NCI-H524 treated with DMSO at 0.1 percent for 48 hours (cell line): Measurements from ENCODE around the gene REXO4.

Experiments used
- DNase-seq: peaks from one replicate; lab custom pipeline; 2025; lab: John Stamatoyannopoulos, UW

The REXO4 gene

GRCh38 chr9:133367221-133367620 lies 50.6 kb downstream of the REXO4 start:
- DNase-seq: no peak

DNA sequence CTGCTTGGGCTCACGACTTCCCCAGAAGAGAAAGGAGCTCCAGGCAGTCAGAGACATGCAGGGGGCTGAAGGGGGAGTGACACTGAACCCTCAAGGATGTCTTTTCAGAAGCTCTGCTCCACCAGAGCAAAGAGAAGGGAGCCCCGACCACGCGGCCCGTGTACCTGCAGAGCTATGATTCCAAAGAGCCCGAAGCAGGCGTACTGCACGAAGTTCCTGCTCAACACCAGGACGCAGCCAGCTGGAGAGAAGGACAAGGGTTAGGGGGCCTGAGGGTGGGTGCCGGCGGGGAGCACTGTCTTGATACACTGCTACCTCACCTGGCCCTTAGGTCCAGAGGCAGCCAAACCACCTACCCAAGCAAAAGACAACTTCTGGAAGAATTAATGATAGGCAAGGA lies 51.4 kb downstream of the REXO4 start:
- DNase-seq: no peak

DNA sequence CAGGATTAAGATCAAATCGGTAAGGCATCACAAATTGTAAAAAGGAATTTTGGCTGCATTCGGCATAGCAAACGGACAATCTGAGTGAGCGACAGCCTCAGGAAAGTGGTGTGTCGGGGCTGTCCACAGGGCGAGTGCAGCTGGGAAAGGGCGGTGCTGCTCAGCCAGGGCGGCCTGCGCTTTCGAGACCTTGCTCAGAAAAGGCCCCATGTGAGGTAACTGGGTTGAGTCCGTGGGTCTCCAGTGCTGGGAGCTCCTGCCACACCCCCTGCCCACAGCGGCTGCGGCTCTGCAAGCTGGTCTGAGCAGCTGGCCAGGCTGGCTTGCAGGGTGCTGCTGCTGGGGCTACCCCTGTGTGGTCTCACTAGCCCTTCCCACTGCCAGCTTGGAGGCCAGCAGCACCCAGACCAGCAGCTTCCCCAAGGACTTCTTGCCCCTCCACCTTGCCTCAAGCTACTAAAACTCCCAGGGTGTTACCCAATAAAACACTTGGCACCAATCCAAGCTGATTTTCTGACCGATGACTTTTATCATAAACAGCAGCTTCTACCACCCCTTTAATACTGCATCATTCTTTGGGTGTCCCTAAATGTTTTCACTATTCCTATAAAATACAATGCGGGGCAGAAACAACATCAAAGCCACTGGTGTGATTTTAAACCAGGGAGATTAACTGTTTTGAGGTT lies 55.3 kb downstream of the REXO4 start:
- DNase-seq: no peak

GRCh38 chr9:133361507-133362092 lies 56.2 kb downstream of the REXO4 start:
- DNase-seq: no peak

- no peak for DNase-seq
Observed at GRCh38 chr9:133360400-133361393, 57.1 kb downstream of the REXO4 start.

- no peak for DNase-seq
Observed at GRCh38 chr9:133359399-133360175, 58.2 kb downstream of the REXO4 start.

DNA sequence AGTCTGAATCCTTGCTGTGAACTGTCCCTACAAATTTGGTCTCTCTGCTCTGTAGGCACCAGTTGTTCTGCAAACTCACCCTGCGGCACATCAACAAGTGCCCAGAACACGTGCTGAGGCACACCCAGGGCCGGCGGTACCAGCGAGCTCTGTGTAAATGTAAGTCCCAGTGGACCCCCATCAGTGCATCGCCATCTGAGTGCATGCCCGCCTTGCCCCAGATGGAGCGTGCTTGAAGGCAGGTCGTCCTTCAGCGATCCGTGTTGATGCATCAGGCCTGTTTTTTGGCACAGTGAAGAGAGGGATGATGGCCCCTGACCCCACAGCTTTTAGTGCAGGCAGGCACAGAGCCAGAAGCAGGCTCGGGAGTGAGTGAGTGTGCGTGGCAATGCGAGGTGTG lies 60.2 kb downstream of the REXO4 start:
- DNase-seq: no peak

- no peak for DNase-seq
Observed at GRCh38 chr9:133356391-133357091, 61.3 kb downstream of the REXO4 start, which contains the start of the genes SURF1 and SURF2. Gene SURF1, minus strand, starts transcription at chr9:133356487. Its CDS starts 34 bp downstream, at chr9:133356453. Gene SURF2, plus strand, starts transcription at chr9:133356550. Its CDS starts 43 bp downstream, at chr9:133356593.
